ENCODE data around the gene KCNQ2. TPM values are rescaled to one million over a fixed set of nuclear protein-coding genes. Genes with fewer than 3 reads are reported as not detected.

Gene KCNQ2
- total and polyA plus RNA-seq, 8 donors = 8.4 to 19.1 (median 14.1) TPM; not detected in 2

GRCh38 chr20:63366390-63367365 lies 105.8 kb downstream of the KCNQ2 start:
- no peaks in the 10 kb centered on the region for H3K9me3 ChIP-seq
- intact Hi-C loops (cut with DNase I) = no loop called here
- peak in 2 of 4 donors; percentile 45 to 66 for DNase-seq
- TF ChIP-seq CTCF (IDR thresholded peaks at IDR 0.05) = no peak
- ATAC-seq = no peak
- H3K4me1 ChIP-seq = no peaks in the 10 kb centered on the region
- H3K4me3 ChIP-seq = no peak overlapping the region
- H3K27ac ChIP-seq = no peak overlapping the region
- H3K27me3 ChIP-seq = peaks cover 5 to 96% of the 10 kb centered on the region in 2 donors
- H3K36me3 ChIP-seq = no peaks in the 10 kb centered on the region

- H3K9me3 ChIP-seq = no peaks in the 10 kb centered on the region
Observed at GRCh38 chr20:63365601-63366389, 106.7 kb downstream of the KCNQ2 start.

GRCh38 chr20:63364801-63365585 lies 107.5 kb downstream of the KCNQ2 start:
- Histone ChIP-seq H3K36me3 (no peaks in the 10 kb centered on the region), H3K27ac (no peak overlapping the region), H3K4me1 (no peaks in the 10 kb centered on the region), H3K9me3 (no peaks in the 10 kb centered on the region), H3K27me3 (peaks cover 18 to 96% of the 10 kb centered on the region in 2 donors), H3K4me3 (no peak overlapping the region)
- TF ChIP-seq CTCF (IDR thresholded peaks at IDR 0.05) = no peak
- no peak for ATAC-seq
- intact Hi-C loops (cut with DNase I) = no loop called here
- DNase-seq = peak in 1 of 4 donors; percentile 56

More at GRCh38 chr20:63365601-63366389, 106.7 kb downstream of the KCNQ2 start:
- Histone ChIP-seq H3K4me3 (no peak overlapping the region), H3K27me3 (peaks cover 10 to 96% of the 10 kb centered on the region in 2 donors), H3K27ac (no peak overlapping the region), H3K36me3 (no peaks in the 10 kb centered on the region), H3K4me1 (no peaks in the 10 kb centered on the region)
- intact Hi-C loops (cut with DNase I) = no loop called here
- DNase-seq (peak in 1 of 4 donors; percentile 66), ATAC-seq (no peak)
- TF ChIP-seq CTCF (IDR thresholded peaks at IDR 0.05) = no peak

GRCh38 chr20:63363981-63364561 lies 108.4 kb downstream of the KCNQ2 start:
- Histone ChIP-seq H3K36me3 (no peaks in the 10 kb centered on the region), H3K9me3 (no peaks in the 10 kb centered on the region), H3K27ac (no peak overlapping the region), H3K4me3 (no peak overlapping the region), H3K4me1 (no peaks in the 10 kb centered on the region), H3K27me3 (peaks cover 18 to 98% of the 10 kb centered on the region in 2 donors)
- no peak for TF ChIP-seq CTCF (IDR thresholded peaks at IDR 0.05)
- DNase-seq = peak in 1 of 4 donors; percentile 64
- intact Hi-C loops (cut with DNase I) = no loop called here
- ATAC-seq = no peak
